H1 (cell line): ENCODE measurements around the gene CAST. TPM values are rescaled to one million over a fixed set of nuclear protein-coding genes. Genes with fewer than 3 reads are reported as not detected.

Experiments used
- RNF2 ChIP-seq: fragments of 200-900, 300-1000 bp; sonication (generic); IDR thresholded peaks from 2 replicates; pipeline ENCODE4 v1.7.1; 2016; ENCODE audit warnings: borderline replicate concordance, low read depth, mild to moderate bottlenecking, antibody characterized with exemption, low read length; ENCODE audit not compliant: poor library complexity, severe bottlenecking; ENCODE audit errors: missing control alignments
- ZNF274 ChIP-seq: IDR thresholded peaks from 2 replicates; pipeline ENCODE4 v1.7.0; 2012; ENCODE audit warnings: low read length, borderline replicate concordance; ENCODE audit errors: extremely low read depth
- polyA plus RNA-seq, 7 experiments: library from polyadenylated mRNA; depleted of rRNA in 3 of 7; stranded (reverse) in 5 of 7; unstranded in 2 of 7; fragments of >200 nt in 5 of 7; fragments of 200-250 nt in 2 of 7; gene quantifications; 1 replicate in 5 of 7; 2 replicates in 1 of 7; 4 replicates in 1 of 7; pipeline versions ENCODE4 v1.2.1 to v1.2.3, GENCODE V29; 2011 to 2013; ENCODE audit warnings: missing spikeins in 2 of 7, mixed read lengths in 2 of 7
- total RNA-seq: library from RNA; stranded (reverse); fragmentation: NEBNext Ultra II Directional; extraction: Animal tissue kit (Norgen Biotek cat#: 25700); gene quantifications from 2 replicates; pipeline ENCODE4 v1.2.1, GENCODE V29; 2021

CAST gene
- total and polyA plus RNA-seq, 2 of the 8 experiments (the other 6 are each of a cell fraction or from before 2014, with no cell fraction given) = 9.0 to 48.2 TPM

DNA sequence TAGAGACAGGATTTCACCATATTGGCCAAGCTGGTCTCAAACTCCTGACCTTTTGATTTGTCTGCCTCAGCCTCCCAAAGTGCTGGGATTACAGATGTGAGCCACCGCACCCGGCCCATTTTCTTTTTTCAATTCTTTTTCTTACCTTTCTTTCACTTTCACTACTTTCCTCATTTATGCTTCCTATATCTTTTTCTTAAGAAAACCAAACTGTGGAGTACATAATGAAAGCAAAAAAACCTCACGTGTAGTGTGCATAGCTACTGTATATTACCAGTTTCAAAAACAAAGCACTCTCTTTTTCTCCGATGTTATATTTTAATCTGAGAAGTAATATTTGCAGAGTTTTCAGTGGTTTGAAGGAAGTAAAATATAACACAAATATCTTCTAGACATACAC is 8.0 kb upstream of the CAST start (continued):
- TF ChIP-seq RNF2 (no peak), ZNF274 (no peak)
